DND-41 (cell line): Measurements from ENCODE around the gene DCAF8L2.
"Not testable (repeated sequence)": the region's sequence is repeated elsewhere in the genome, so short reads cannot be mapped to it uniquely, and the experiment has no call there.

Experiments used
- ATAC-seq: fragments of 200-7000 bp; cut with Tn5 transposase; 3 replicates; pipeline ENCODE4 v1.9.1; 2021; ENCODE audit warnings: low read depth; ENCODE audit not compliant: insufficient read depth
- DNase-seq: peaks from one replicate; pipeline ENCODE4 v3.0.0-alpha.2; 2020
- H2AFZ ChIP-seq: 2 replicates; pipeline ENCODE4 v1.6.0; 2012; ENCODE audit warnings: low read depth, low read length
- H3K27ac ChIP-seq: 2 replicates; pipeline ENCODE4 v1.5.1; 2012; ENCODE audit warnings: low read length, inconsistent platforms
- H3K27me3 ChIP-seq: fragments of 200-600 bp; sonication (generic); 2 replicates; pipeline ENCODE4 v1.6.0; 2012; ENCODE audit warnings: low read length, mild to moderate bottlenecking, inconsistent platforms; ENCODE audit not compliant: insufficient read depth, poor library complexity
- H3K36me3 ChIP-seq: 2 replicates; pipeline ENCODE4 v1.5.1; 2012; ENCODE audit warnings: low read length, inconsistent platforms; ENCODE audit not compliant: insufficient read depth
- H3K4me1 ChIP-seq: 2 replicates; pipeline ENCODE4 v1.5.1; 2012; ENCODE audit warnings: mild to moderate bottlenecking, low read length; ENCODE audit not compliant: insufficient read depth
- H3K4me2 ChIP-seq: 2 replicates; pipeline ENCODE4 v1.6.0; 2012; ENCODE audit warnings: mild to moderate bottlenecking, moderate library complexity, low read length, inconsistent platforms; ENCODE audit not compliant: insufficient read depth
- H3K4me3 ChIP-seq, 2 experiments: fragments of 200-600 bp in 1 of 2; shearing (Covaris generic) in 1 of 2; 2 replicates each; pipeline ENCODE4 v1.5.1; 2012 to 2016; ENCODE audit warnings: inconsistent platforms in 2 of 2, low read length in 2 of 2, mild to moderate bottlenecking in 2 of 2, low read depth in 1 of 2, moderate library complexity in 1 of 2
- H3K79me2 ChIP-seq: 2 replicates; pipeline ENCODE4 v1.6.0; 2012; ENCODE audit warnings: low read length, inconsistent platforms; ENCODE audit not compliant: insufficient read depth
- H3K9ac ChIP-seq: 2 replicates; pipeline ENCODE4 v1.6.0; 2012; ENCODE audit warnings: low read depth, mild to moderate bottlenecking, inconsistent platforms, low read length, moderate library complexity
- H3K9me3 ChIP-seq: 2 replicates; pipeline ENCODE4 v1.5.1; 2012; ENCODE audit warnings: low read length, moderate library complexity, mild to moderate bottlenecking, inconsistent platforms; ENCODE audit not compliant: insufficient read depth, severe bottlenecking
- H4K20me1 ChIP-seq: 2 replicates; pipeline ENCODE4 v1.6.0; 2012; ENCODE audit warnings: low read length; ENCODE audit not compliant: insufficient read depth
- CTCF ChIP-seq: IDR thresholded peaks from 2 replicates; pipeline ENCODE4 v1.5.1; 2012; ENCODE audit warnings: borderline replicate concordance, low read length, moderate library complexity, mild to moderate bottlenecking; ENCODE audit not compliant: poor library complexity, severe bottlenecking; ENCODE audit errors: extremely low read depth
- EZH2 ChIP-seq: IDR thresholded peaks from 3 replicates; pipeline ENCODE4 v1.6.1; 2012; ENCODE audit warnings: borderline replicate concordance, low read depth, mild to moderate bottlenecking, moderate library complexity, low read length, inconsistent platforms; ENCODE audit not compliant: severe bottlenecking

DCAF8L2 gene

GRCh38 chrX:27746516-27746915, 156.4 kb downstream of the DCAF8L2 start:
- H3K4me2 ChIP-seq: no peak overlapping the region
- ATAC-seq: no peak
- no peaks in the 10 kb centered on the region for H4K20me1 ChIP-seq
- no peaks in the 10 kb centered on the region for H3K36me3 ChIP-seq
- H2AFZ ChIP-seq: no peak overlapping the region
- TF ChIP-seq EZH2 (no peak), CTCF (no peak)
- H3K79me2 ChIP-seq: no peaks in the 10 kb centered on the region
- no peaks in the 10 kb centered on the region for H3K9me3 ChIP-seq
- no peak overlapping the region for H3K27ac ChIP-seq
- no peak overlapping the region for H3K9ac ChIP-seq
- no peak overlapping the region for H3K4me3 ChIP-seq
- DNase-seq: no peak
- H3K27me3 ChIP-seq: no peaks in the 10 kb centered on the region
- peaks cover 20% of the 10 kb centered on the region for H3K4me1 ChIP-seq

- not testable (repeated sequence) for DNase-seq, H3K4me3 ChIP-seq, H3K27me3 ChIP-seq, H3K79me2 ChIP-seq, H2AFZ ChIP-seq, H3K9me3 ChIP-seq, H3K36me3 ChIP-seq, H4K20me1 ChIP-seq
- peak; percentile 22 for TF ChIP-seq CTCF
- Histone ChIP-seq H3K27ac (peak overlapping the region; percentile 71), H3K4me1 (peaks cover 42% of the 10 kb centered on the region), H3K9ac (peak overlapping the region; percentile 42), H3K4me2 (peak overlapping the region; percentile 56)
- ATAC-seq: peak; percentile 87
Measured at GRCh38 chrX:27750298-27750697, 160.2 kb downstream of the DCAF8L2 start.

- H3K27ac ChIP-seq: peak overlapping the region; percentile 52
- H4K20me1 ChIP-seq: no peaks in the 10 kb centered on the region
- no peaks in the 10 kb centered on the region for H3K9me3 ChIP-seq
- H3K27me3 ChIP-seq: no peaks in the 10 kb centered on the region
- H3K36me3 ChIP-seq: no peaks in the 10 kb centered on the region
- no peak overlapping the region for H2AFZ ChIP-seq
- H3K79me2 ChIP-seq: no peaks in the 10 kb centered on the region
- H3K4me3 ChIP-seq: no peak overlapping the region
- H3K9ac ChIP-seq: no peak overlapping the region
- DNase-seq (peak; percentile 49), ATAC-seq (peak; percentile 69)
- H3K4me1 ChIP-seq: peaks cover 42% of the 10 kb centered on the region
- no peak for TF ChIP-seq CTCF
- no peak for TF ChIP-seq EZH2
- H3K4me2 ChIP-seq: no peak overlapping the region
Measured at GRCh38 chrX:27751976-27752375, 161.8 kb downstream of the DCAF8L2 start.

- H3K27me3 ChIP-seq: no peaks in the 10 kb centered on the region
- no peak overlapping the region for H3K4me3 ChIP-seq
- TF ChIP-seq EZH2 (no peak), CTCF (no peak)
- no peak overlapping the region for H3K9ac ChIP-seq
- DNase-seq (no peak), ATAC-seq (peak; percentile 44; the same call in 2 of the 3 replicates)
- no peak overlapping the region for H3K4me2 ChIP-seq
- no peaks in the 10 kb centered on the region for H4K20me1 ChIP-seq
- no peaks in the 10 kb centered on the region for H3K9me3 ChIP-seq
- H3K4me1 ChIP-seq: no peaks in the 10 kb centered on the region
- H3K36me3 ChIP-seq: no peaks in the 10 kb centered on the region
- H3K79me2 ChIP-seq: no peaks in the 10 kb centered on the region
- no peak overlapping the region for H3K27ac ChIP-seq
- no peak overlapping the region for H2AFZ ChIP-seq
Measured at GRCh38 chrX:27765718-27766117, 175.6 kb downstream of the DCAF8L2 start.
